ENCODE results near the gene RNF138. TPM values are rescaled to one million over a fixed set of nuclear protein-coding genes. Genes with fewer than 3 reads are reported as not detected.

Gene RNF138
- total RNA-seq = 10 to 100 TPM; 64.6 to 67.0 TPM

- peak; percentile 89 for DNase-seq
- Mint-ChIP-seq H3K9me3 (no peaks in the 10 kb centered on the region), H3K27ac (peak within 1 kb of the TSS; percentile 97), H3K4me1 (peaks cover 46% of the 10 kb centered on the region), H3K27me3 (no peaks in the 10 kb centered on the region), H3K4me3 (peak within 1 kb of the TSS; percentile 96), H3K36me3 (ENCODE audit: low read depth) (peaks cover 48% of the 10 kb centered on the region)
- CTCF ChIA-PET = interaction anchor here (0.7 to 1.7 kb wide), 5 partner anchors 12 to 272 kb away, joined by 3 to 6 read pairs (median 4); partner anchors contain the start of gene RNF125
- POLR2A ChIA-PET = interaction anchor here (0.6 to 6.3 kb wide), 23 partner anchors 9 to 149 kb away, joined by 3 to 166 read pairs (median 5); partner anchors contain the start of genes RNF125 and TRAPPC8
Observed at GRCh38 chr18:32091724-32092421, at the start of gene RNF138. RNF138 (plus strand) TSS chr18:32091874; CDS start chr18:32092777, 903 bp downstream.

GRCh38 chr18:32042337-32042736 is 49.3 kb upstream of the RNF138 start:
- POLR2A ChIA-PET = interaction anchor here (3.6 to 12.9 kb wide), 2 partner anchors 24 to 50 kb away, joined by 31 to 182 read pairs; partner anchors contain the start of genes RNF125 and RNF138
- peaks cover 74% of the 10 kb centered on the region for H3K36me3 Mint-ChIP-seq (ENCODE audit: low read depth)
- no peaks in the 10 kb centered on the region for H3K27me3 Mint-ChIP-seq
- peaks cover 60% of the 10 kb centered on the region for H3K4me1 Mint-ChIP-seq
- DNase-seq = no peak
- H3K9me3 Mint-ChIP-seq = peaks cover 3% of the 10 kb centered on the region
- H3K4me3 Mint-ChIP-seq = no peak overlapping the region
- H3K27ac Mint-ChIP-seq = no peak overlapping the region
- CTCF ChIA-PET = interaction anchor here (0.6 to 7.7 kb wide), 3 partner anchors 21 to 64 kb away, joined by 4 to 64 read pairs (median 8); partner anchors contain the start of gene RNF125

GRCh38 chr18:32048507-32049091 is 43.1 kb upstream of the RNF138 start:
- DNase-seq = no peak
- Mint-ChIP-seq H3K4me3 (no peak overlapping the region), H3K4me1 (peaks cover 53% of the 10 kb centered on the region), H3K27me3 (no peaks in the 10 kb centered on the region), H3K27ac (peak overlapping the region; percentile 91), H3K9me3 (no peaks in the 10 kb centered on the region), H3K36me3 (ENCODE audit: low read depth) (peaks cover 61% of the 10 kb centered on the region)
- ChIA-PET CTCF (interaction anchor here (0.6 to 2.3 kb wide), 4 partner anchors 11 to 37 kb away, joined by 3 to 7 read pairs (median 4); partner anchors contain the start of gene RNF125), POLR2A (interaction anchor here (2.6 to 4.7 kb wide), 6 partner anchors 9 to 106 kb away, joined by 11 to 94 read pairs (median 26); partner anchors contain the start of genes RNF125, RNF138 and TRAPPC8)

- H3K4me1 Mint-ChIP-seq = peaks cover 55% of the 10 kb centered on the region
- no peaks in the 10 kb centered on the region for H3K27me3 Mint-ChIP-seq
- H3K4me3 Mint-ChIP-seq = peak overlapping the region; percentile 55
- CTCF ChIA-PET = interaction anchor here (1.6 to 2.6 kb wide), 8 partner anchors 9 to 106 kb away, joined by 4 to 21 read pairs (median 7); partner anchors contain the start of genes RNF125, RNF138 and TRAPPC8
- peak overlapping the region; percentile 91 for H3K27ac Mint-ChIP-seq
- DNase-seq = peak; percentile 75
- no peaks in the 10 kb centered on the region for H3K9me3 Mint-ChIP-seq
- POLR2A ChIA-PET = interaction anchor here (0.6 to 4.7 kb wide), 13 partner anchors 10 to 107 kb away, joined by 3 to 94 read pairs (median 11); partner anchors contain the start of genes RNF125, RNF138 and TRAPPC8
- peaks cover 66% of the 10 kb centered on the region for H3K36me3 Mint-ChIP-seq (ENCODE audit: low read depth)
Observed at GRCh38 chr18:32049393-32050171, 42.1 kb upstream of the RNF138 start.

GRCh38 chr18:32056613-32057358 is 34.9 kb upstream of the RNF138 start:
- Mint-ChIP-seq H3K9me3 (no peaks in the 10 kb centered on the region), H3K27ac (peak overlapping the region; percentile 34), H3K4me1 (peaks cover 49% of the 10 kb centered on the region), H3K27me3 (no peaks in the 10 kb centered on the region), H3K36me3 (ENCODE audit: low read depth) (peaks cover 76% of the 10 kb centered on the region), H3K4me3 (no peak overlapping the region)
- ChIA-PET CTCF (interaction anchor here (0.7 to 1.5 kb wide), 4 partner anchors 14 to 504 kb away, joined by 3 to 7 read pairs (median 5); no protein-coding TSS in a partner anchor), POLR2A (interaction anchor here (0.8 kb wide), 1 partner anchor 37 kb away, joined by 3 read pairs; no protein-coding TSS in a partner anchor)
- DNase-seq = no peak

- H3K4me3 Mint-ChIP-seq = no peak overlapping the region
- H3K9me3 Mint-ChIP-seq = no peaks in the 10 kb centered on the region
Observed at GRCh38 chr18:32057624-32058165, 34.0 kb upstream of the RNF138 start.

GRCh38 chr18:32060026-32060425 is 31.6 kb upstream of the RNF138 start:
- no peak overlapping the region for H3K4me3 Mint-ChIP-seq
- H3K27ac Mint-ChIP-seq = no peak overlapping the region
- CTCF ChIA-PET = interaction anchor here (1.3 to 3.7 kb wide), 2 partner anchors 10 to 12 kb away, joined by 7 to 19 read pairs; no protein-coding TSS in a partner anchor
- H3K4me1 Mint-ChIP-seq = peaks cover 40% of the 10 kb centered on the region
- no peaks in the 10 kb centered on the region for H3K27me3 Mint-ChIP-seq
- POLR2A ChIA-PET = interaction anchor here (2.4 to 3.1 kb wide), 2 partner anchors 9 to 41 kb away, joined by 14 to 15 read pairs; partner anchors contain the start of gene RNF125
- H3K36me3 Mint-ChIP-seq (ENCODE audit: low read depth) = peaks cover 65% of the 10 kb centered on the region
- DNase-seq = no peak
- no peaks in the 10 kb centered on the region for H3K9me3 Mint-ChIP-seq

More at GRCh38 chr18:32057624-32058165, 34.0 kb upstream of the RNF138 start:
- H3K27ac Mint-ChIP-seq = no peak overlapping the region
- peaks cover 43% of the 10 kb centered on the region for H3K4me1 Mint-ChIP-seq
- no peaks in the 10 kb centered on the region for H3K27me3 Mint-ChIP-seq
- CTCF ChIA-PET = interaction anchor here (1.5 kb wide), 1 partner anchor 14 kb away, joined by 7 read pairs; no protein-coding TSS in a partner anchor
- DNase-seq = no peak
- peaks cover 72% of the 10 kb centered on the region for H3K36me3 Mint-ChIP-seq (ENCODE audit: low read depth)
- POLR2A ChIA-PET = no interaction called here

GRCh38 chr18:32067375-32068167 is 24.1 kb upstream of the RNF138 start:
- POLR2A ChIA-PET = interaction anchor here (1.1 to 2.1 kb wide), 3 partner anchors 9 to 49 kb away, joined by 3 to 12 read pairs (median 3); partner anchors contain the start of gene RNF125
- H3K27ac Mint-ChIP-seq = no peak overlapping the region
- peaks cover 61% of the 10 kb centered on the region for H3K36me3 Mint-ChIP-seq (ENCODE audit: low read depth)
- H3K9me3 Mint-ChIP-seq = no peaks in the 10 kb centered on the region
- no peak for DNase-seq
- no peaks in the 10 kb centered on the region for H3K27me3 Mint-ChIP-seq
- H3K4me3 Mint-ChIP-seq = no peak overlapping the region
- peaks cover 13% of the 10 kb centered on the region for H3K4me1 Mint-ChIP-seq
- CTCF ChIA-PET = interaction anchor here (0.6 to 0.7 kb wide), 3 partner anchors 39 to 230 kb away, joined by 4 read pairs; no protein-coding TSS in a partner anchor

GRCh38 chr18:32072321-32072720 is 19.4 kb upstream of the RNF138 start:
- no peak for DNase-seq
- no peaks in the 10 kb centered on the region for H3K27me3 Mint-ChIP-seq
- POLR2A ChIA-PET = interaction anchor here (1.0 to 2.2 kb wide), 12 partner anchors 10 to 130 kb away, joined by 3 to 43 read pairs (median 6); partner anchors contain the start of genes RNF125, RNF138 and TRAPPC8
- peaks cover 60% of the 10 kb centered on the region for H3K36me3 Mint-ChIP-seq (ENCODE audit: low read depth)
- H3K27ac Mint-ChIP-seq = no peak overlapping the region
- H3K9me3 Mint-ChIP-seq = no peaks in the 10 kb centered on the region
- peaks cover 22% of the 10 kb centered on the region for H3K4me1 Mint-ChIP-seq
- CTCF ChIA-PET = interaction anchor here (0.7 to 2.9 kb wide), 25 partner anchors 9 to 130 kb away, joined by 3 to 42 read pairs (median 6); partner anchors contain the start of genes RNF125, RNF138 and TRAPPC8
- no peak overlapping the region for H3K4me3 Mint-ChIP-seq

GRCh38 chr18:32074206-32074605 is 17.5 kb upstream of the RNF138 start:
- Mint-ChIP-seq H3K4me3 (no peak overlapping the region), H3K27me3 (no peaks in the 10 kb centered on the region), H3K27ac (peak overlapping the region; percentile 50), H3K4me1 (peaks cover 19% of the 10 kb centered on the region), H3K36me3 (ENCODE audit: low read depth) (peaks cover 53% of the 10 kb centered on the region), H3K9me3 (no peaks in the 10 kb centered on the region)
- CTCF ChIA-PET = interaction anchor here (1.2 to 1.6 kb wide), 2 partner anchors 55 to 131 kb away, joined by 3 to 6 read pairs; partner anchors contain the start of gene RNF125
- no peak for DNase-seq
- POLR2A ChIA-PET = interaction anchor here (0.6 to 3.7 kb wide), 4 partner anchors 9 to 132 kb away, joined by 3 to 17 read pairs (median 8); partner anchors contain the start of gene RNF125
